AG09309 (cell line): ENCODE data around the gene SPECC1L.

Experiments
- DNase-seq: peaks from one replicate; pipeline ENCODE4 v3.0.0-alpha.2; 2010; ENCODE audit warnings: low read depth
- H3K4me3 ChIP-seq: 2 replicates; pipeline ENCODE4 v1.5.1; 2011; ENCODE audit warnings: mild to moderate bottlenecking, low read depth, low read length, moderate library complexity; ENCODE audit not compliant: control insufficient read depth
- TF ChIP-seq, protein P1 (sequence below): IDR thresholded peaks from 2 replicates; pipeline ENCODE4 v1.5.1; 2011; ENCODE audit warnings: mild to moderate bottlenecking, low read depth, low read length, inconsistent platforms; ENCODE audit not compliant: insufficient read depth, control insufficient read depth; ENCODE audit errors: missing control alignments

The SPECC1L gene

DNA sequence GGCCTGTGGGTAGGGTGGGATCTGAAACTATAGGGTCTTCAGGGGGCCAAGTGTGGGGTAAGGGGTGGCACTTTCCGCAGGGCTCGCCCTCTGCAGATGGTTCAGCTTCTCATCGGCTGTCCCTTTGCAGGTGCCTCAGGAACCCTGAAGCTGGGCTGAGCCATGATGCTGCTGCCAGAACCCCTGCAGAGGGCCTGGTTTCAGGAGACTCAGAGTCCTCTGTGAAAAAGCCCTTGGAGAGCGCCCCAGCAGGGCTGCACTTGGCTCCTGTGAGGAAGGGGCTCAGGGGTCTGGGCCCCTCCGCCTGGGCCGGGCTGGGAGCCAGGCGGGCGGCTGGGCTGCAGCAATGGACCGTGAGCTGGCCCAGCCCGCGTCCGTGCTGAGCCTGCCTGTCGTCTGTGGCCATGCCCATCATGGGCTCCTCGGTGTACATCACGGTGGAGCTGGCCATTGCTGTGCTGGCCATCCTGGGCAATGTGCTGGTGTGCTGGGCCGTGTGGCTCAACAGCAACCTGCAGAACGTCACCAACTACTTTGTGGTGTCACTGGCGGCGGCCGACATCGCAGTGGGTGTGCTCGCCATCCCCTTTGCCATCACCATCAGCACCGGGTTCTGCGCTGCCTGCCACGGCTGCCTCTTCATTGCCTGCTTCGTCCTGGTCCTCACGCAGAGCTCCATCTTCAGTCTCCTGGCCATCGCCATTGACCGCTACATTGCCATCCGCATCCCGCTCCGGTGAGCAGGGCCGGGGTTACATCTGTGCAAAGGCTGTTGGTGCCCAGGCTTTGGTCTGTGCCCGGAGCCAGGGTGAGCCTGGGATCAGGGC, 162.6 kb downstream of the SPECC1L start:
- TF ChIP-seq, protein P1, sequence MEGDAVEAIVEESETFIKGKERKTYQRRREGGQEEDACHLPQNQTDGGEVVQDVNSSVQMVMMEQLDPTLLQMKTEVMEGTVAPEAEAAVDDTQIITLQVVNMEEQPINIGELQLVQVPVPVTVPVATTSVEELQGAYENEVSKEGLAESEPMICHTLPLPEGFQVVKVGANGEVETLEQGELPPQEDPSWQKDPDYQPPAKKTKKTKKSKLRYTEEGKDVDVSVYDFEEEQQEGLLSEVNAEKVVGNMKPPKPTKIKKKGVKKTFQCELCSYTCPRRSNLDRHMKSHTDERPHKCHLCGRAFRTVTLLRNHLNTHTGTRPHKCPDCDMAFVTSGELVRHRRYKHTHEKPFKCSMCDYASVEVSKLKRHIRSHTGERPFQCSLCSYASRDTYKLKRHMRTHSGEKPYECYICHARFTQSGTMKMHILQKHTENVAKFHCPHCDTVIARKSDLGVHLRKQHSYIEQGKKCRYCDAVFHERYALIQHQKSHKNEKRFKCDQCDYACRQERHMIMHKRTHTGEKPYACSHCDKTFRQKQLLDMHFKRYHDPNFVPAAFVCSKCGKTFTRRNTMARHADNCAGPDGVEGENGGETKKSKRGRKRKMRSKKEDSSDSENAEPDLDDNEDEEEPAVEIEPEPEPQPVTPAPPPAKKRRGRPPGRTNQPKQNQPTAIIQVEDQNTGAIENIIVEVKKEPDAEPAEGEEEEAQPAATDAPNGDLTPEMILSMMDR = no peak
- H3K4me3 ChIP-seq = no peak overlapping the region
- no peak for DNase-seq

DNA sequence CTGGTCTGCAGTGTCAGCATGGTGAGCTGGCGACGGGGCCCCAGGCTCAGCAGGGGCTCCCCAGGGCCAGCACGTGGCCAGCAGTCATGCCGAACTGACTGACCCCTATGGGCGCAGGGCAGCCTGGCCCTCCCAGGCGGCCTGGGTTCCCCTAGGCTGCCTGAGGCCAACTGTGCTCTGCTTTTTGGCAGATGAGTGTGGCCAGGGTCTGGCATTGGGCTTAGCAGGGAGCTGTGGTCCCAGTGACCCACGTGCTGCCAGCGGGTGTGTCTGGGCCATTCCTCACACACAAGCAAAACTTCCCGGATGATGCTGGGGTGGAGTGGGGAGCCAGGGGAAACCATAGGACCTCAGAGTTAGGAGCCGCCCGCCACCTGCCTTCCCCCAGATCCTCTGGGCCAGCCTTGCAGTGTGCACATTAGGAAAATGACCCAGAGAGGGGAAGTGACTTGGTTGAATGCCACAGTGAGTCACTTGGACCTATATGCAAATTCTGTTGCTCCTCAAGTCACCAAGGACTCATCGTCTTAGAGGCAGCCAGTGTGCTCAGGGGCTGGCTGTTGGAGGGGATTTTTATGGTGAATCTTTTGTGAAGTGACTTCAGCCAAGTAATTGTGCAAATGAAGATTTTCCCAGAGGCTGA, 163.3 kb downstream of the SPECC1L start:
- no peak overlapping the region for H3K4me3 ChIP-seq
- TF ChIP-seq, protein P1 = no peak
- no peak for DNase-seq

- no peak for DNase-seq
- TF ChIP-seq, protein P1 = no peak
- H3K4me3 ChIP-seq = no peak overlapping the region
These were observed 164.1 kb downstream of the SPECC1L start for GRCh38 chr22:24434471-24435322.

DNA sequence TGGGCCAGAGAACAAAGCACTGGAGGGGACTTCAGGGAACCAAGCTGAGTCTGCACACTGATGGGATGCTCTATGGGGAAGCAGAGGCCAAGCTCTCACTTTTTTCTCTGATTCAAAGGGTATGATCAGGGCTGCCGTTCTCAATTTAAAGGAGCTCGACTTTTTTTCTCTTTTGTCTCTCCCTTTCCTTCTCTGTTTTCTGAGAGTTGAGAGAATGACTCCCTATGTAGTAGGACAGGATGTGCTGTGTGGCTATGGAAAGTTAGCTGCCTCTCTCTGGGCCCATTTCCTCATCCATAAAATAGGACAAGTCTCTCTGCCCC, 164.7 kb downstream of the SPECC1L start:
- no peak overlapping the region for H3K4me3 ChIP-seq
- TF ChIP-seq, protein P1 = no peak
- DNase-seq = no peak

- H3K4me3 ChIP-seq = no peak overlapping the region
- DNase-seq = no peak
- TF ChIP-seq, protein P1 = no peak
These were observed 165.3 kb downstream of the SPECC1L start for GRCh38 chr22:24435861-24436371.

DNA sequence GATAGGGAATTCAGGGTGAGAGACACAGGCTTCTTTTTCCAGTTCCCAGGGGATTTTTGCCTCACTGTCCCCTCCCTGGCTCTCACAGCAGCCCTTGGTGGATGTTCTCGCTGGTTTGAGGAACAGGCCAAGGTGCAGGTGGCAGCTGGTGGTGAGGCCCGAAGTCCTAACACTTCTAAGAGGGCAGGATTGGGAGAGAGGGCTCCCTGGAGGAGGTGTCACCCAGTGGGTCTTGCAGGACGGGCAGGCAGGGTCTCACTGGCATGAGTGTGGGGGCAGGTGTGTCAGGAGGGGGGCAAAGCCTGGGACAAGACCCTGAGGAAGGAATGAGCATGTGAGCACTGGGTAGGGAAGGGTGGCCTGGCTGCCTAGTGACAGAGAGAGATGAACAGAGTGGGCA, 165.9 kb downstream of the SPECC1L start:
- DNase-seq = no peak
- TF ChIP-seq, protein P1 = no peak
- H3K4me3 ChIP-seq = no peak overlapping the region
